Ovary (tissue), 9 donors: ENCODE results near the gene HOXD11. TPM values are rescaled to one million over a fixed set of nuclear protein-coding genes. Genes with fewer than 3 reads are reported as not detected.

ENCODE experiments used
- DNase-seq, 5 donors: peaks; one replicate each; pipeline ENCODE4 v3.0.0-alpha.2; 2019 to 2020
- H3K27ac ChIP-seq, 2 donors: fragments of 200-600 bp; one replicate each; pipeline versions ENCODE4 v1.5.1 to v1.8.0; 2019 to 2022
- H3K27me3 ChIP-seq: fragments of 200-600 bp; one replicate; pipeline ENCODE4 v1.8.0; 2022
- H3K36me3 ChIP-seq: fragments of 200-600 bp; sonication (generic); one replicate; pipeline ENCODE4 v1.5.1; 2019
- H3K4me1 ChIP-seq: one replicate; pipeline ENCODE4 v1.8.1; 2013; ENCODE audit warnings: mild to moderate bottlenecking, moderate library complexity; ENCODE audit not compliant: insufficient read depth
- H3K4me3 ChIP-seq: fragments of 200-600 bp; sonication (generic); one replicate; pipeline ENCODE4 v1.5.1; 2017
- H3K9me3 ChIP-seq, 2 donors: fragments of 200-600 bp in 1 of 2; sonication (generic) in 1 of 2; one replicate each; pipeline versions ENCODE4 v1.5.1 to v1.8.1; 2013 to 2019; ENCODE audit warnings: mild to moderate bottlenecking in 1 of 2, moderate library complexity in 1 of 2
- EP300 ChIP-seq: sonication (generic); formaldehyde crosslinking; IDR thresholded peaks from one replicate; pipeline ENCODE4 v1.6.1; 2017; ENCODE audit warnings: antibody characterized with exemption
- POLR2A ChIP-seq: fragments of 450-650 bp; IDR thresholded peaks from one replicate; pipeline ENCODE4 v1.6.1; 2017; ENCODE audit warnings: antibody characterized with exemption, mild to moderate bottlenecking, moderate library complexity
- WGBS, 3 donors: extraction: QIAGEN DNeasy Blood & Tissue Kit in 1 of 3; methylation state at CpG; one replicate each; pipeline versions ENCODE4 v1.1.5 to v1.1.7; 2013 to 2017; 5-methylcytosine and 5-hydroxymethylcytosine counted together
- intact Hi-C, 4 donors: fragments of 100-400 bp; cut with DNase I; formaldehyde crosslinking; loops; one replicate each; pipeline versions ENCODE4 v1.11.0 to v1.15.1; 2022 to 2023
- polyA plus RNA-seq, 2 donors: library from polyadenylated mRNA; stranded (reverse); fragments of 200-250 nt in 1 of 2; fragments of 350-450 nt in 1 of 2; fragmentation: Illumina TruSeq in 1 of 2; extraction: RNeasy Lipid Tissue Mini Kit (QIAGEN cat#74804) in 1 of 2; gene quantifications; one replicate each; pipeline ENCODE4 v1.2.3, GENCODE V29; 2013 to 2014
- total RNA-seq, 7 donors: library from RNA; depleted of rRNA in 2 of 7; stranded (reverse); fragments of >200 nt in 2 of 7; fragmentation: NEBNext Ultra II Directional in 3 of 7; extraction: Animal tissue kit (Norgen Biotek cat#: 25700) in 3 of 7; gene quantifications; one replicate each; pipeline versions ENCODE4 v1.1.0 to v1.2.4, GENCODE V29; 2016 to 2023
- TF ChIP-seq, protein P1 (sequence below), 3 donors: fragments of 450-650 bp in 2 of 3; fragments of 200-600 bp in 1 of 3; IDR thresholded peaks; one replicate each; pipeline versions ENCODE4 v1.5.1 to v1.8.0; 2016 to 2022; ENCODE audit warnings: antibody characterized with exemption in 3 of 3, mild to moderate bottlenecking in 1 of 3
- donor health status: DM: no; HTN: no; CAD: no; lungs with moderate emphysema.
- donor health status: DM: no; HTN: no; CAD: no.
- donor health status: Bipolar disorder and iron deficiency.
- donor health status: DM: yes; HTN: yes; CAD: no.
- donor health status: DM: no; HTN: no; CAD: no.
- donor health status: DM: yes; HTN: yes; CAD: no.

Gene HOXD11
- total and polyA plus RNA-seq, 9 donors: 0.07 to 1.3 (median 0.61) TPM; not detected in 4

DNA sequence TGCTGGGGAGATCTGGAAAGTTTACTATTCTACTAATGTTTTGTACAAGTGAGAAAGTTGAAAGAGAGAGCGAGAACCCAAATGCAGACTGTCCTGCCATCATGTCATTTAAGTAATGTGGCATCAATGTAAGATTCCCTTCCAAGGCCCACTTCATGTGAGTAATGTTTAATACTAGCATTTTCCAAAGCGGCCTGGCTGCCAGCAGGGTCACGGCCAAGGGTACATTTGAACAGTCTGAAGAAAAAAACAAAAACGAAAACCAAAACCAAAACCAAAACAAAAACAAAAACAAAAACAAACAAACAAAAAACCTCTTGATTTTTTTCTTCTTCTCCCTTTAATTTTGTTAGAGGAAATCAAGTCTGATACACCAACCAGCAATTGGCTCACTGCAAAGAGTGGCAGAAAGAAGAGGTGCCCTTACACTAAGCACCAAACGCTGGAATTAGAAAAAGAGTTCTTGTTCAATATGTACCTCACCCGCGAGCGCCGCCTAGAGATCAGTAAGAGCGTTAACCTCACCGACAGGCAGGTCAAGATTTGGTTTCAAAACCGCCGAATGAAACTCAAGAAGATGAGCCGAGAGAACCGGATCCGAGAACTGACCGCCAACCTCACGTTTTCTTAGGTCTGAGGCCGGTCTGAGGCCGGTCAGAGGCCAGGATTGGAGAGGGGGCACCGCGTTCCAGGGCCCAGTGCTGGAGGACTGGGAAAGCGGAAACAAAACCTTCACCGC, 11.7 kb downstream of the HOXD11 start:
- TF ChIP-seq POLR2A (no peak), EP300 (no peak)
- TF ChIP-seq, protein P1, sequence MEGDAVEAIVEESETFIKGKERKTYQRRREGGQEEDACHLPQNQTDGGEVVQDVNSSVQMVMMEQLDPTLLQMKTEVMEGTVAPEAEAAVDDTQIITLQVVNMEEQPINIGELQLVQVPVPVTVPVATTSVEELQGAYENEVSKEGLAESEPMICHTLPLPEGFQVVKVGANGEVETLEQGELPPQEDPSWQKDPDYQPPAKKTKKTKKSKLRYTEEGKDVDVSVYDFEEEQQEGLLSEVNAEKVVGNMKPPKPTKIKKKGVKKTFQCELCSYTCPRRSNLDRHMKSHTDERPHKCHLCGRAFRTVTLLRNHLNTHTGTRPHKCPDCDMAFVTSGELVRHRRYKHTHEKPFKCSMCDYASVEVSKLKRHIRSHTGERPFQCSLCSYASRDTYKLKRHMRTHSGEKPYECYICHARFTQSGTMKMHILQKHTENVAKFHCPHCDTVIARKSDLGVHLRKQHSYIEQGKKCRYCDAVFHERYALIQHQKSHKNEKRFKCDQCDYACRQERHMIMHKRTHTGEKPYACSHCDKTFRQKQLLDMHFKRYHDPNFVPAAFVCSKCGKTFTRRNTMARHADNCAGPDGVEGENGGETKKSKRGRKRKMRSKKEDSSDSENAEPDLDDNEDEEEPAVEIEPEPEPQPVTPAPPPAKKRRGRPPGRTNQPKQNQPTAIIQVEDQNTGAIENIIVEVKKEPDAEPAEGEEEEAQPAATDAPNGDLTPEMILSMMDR (IDR thresholded peaks at IDR 0.05): no peak
- WGBS, 3 donors: 25 to 63% (median 56%) methylated on average over 24 of the region's 24 CpGs
- Histone ChIP-seq H3K27me3 (no peaks in the 10 kb centered on the region), H3K4me1 (no peaks in the 10 kb centered on the region), H3K27ac (no peak overlapping the region), H3K9me3 (no peaks in the 10 kb centered on the region), H3K4me3 (peak overlapping the region; percentile 43), H3K36me3 (no peaks in the 10 kb centered on the region)
- intact Hi-C loops: loop anchor here in 1 of 4 donors (5.0 kb wide), 1 partner anchor 1029 kb away; no protein-coding TSS in a partner anchor
- DNase-seq: peak in 1 of 5 donors; percentile 15

DNA sequence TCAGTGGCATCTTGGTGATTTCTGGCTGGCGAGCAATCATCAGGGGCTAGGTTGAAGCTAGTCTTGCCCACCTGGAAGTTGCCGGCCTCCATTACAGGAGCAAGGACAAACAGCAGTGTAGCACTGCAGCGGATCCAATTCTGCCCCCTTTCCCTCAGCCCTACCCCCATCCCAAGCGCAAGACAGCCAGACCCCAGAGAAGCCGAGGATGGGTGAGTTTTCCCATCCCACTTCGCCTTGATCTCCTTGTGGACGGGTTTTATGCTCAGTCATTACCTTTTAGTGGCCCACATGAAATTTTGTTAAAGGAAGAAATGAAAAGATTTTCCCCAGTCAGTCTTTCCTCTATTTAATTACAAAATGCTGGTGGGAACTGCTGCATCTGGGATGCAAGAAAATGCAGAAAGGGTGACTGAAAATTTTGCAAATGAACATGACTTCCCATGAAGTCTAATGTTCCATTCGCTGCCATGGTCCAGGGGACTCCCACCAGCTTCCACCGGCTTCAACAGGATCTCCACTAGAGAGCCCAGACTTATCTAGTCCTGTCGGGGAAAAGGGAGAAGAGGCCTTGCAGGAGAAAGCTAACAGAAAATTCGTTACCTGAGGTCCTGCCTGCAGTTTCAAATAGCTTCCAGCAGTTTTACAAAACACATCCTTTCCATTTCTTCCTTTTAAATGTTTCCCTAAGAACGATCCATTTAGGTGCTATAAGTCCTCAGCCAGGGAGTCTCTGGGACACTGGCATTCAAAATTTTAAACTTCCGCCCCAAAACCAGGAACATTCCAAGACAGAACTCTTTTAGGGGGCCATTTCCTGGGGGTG, 13.5 kb downstream of the HOXD11 start:
- TF ChIP-seq EP300: no peak
- no peak for TF ChIP-seq POLR2A
- TF ChIP-seq, protein P1 (IDR thresholded peaks at IDR 0.05): no peak
- DNase-seq: no peak
- Histone ChIP-seq H3K27me3 (no peaks in the 10 kb centered on the region), H3K36me3 (no peaks in the 10 kb centered on the region), H3K4me3 (peak overlapping the region; percentile 76), H3K9me3 (no peaks in the 10 kb centered on the region), H3K4me1 (no peaks in the 10 kb centered on the region), H3K27ac (no peak overlapping the region)
- WGBS, 3 donors: 54 to 80% (median 71%) methylated on average over 13 of the region's 13 CpGs
- intact Hi-C loops: loop anchor here in 1 of 4 donors (5.0 to 10.0 kb wide), 2 partner anchors 694 to 1092 kb away; partner anchors contain the start of gene HNRNPA3

- H3K9me3 ChIP-seq: no peaks in the 10 kb centered on the region
- no peaks in the 10 kb centered on the region for H3K27me3 ChIP-seq
- no peaks in the 10 kb centered on the region for H3K36me3 ChIP-seq
- TF ChIP-seq, protein P1 (IDR thresholded peaks at IDR 0.05): no peak
- TF ChIP-seq EP300 (no peak), POLR2A (no peak)
- peak in 1 of 5 donors; percentile 33 for DNase-seq
- intact Hi-C loops: loop anchor here in 1 of 4 donors (5.0 to 10.0 kb wide), 2 partner anchors 693 to 1091 kb away; partner anchors contain the start of gene HNRNPA3
- peak overlapping the region; percentile 87 to 92 for H3K27ac ChIP-seq
- WGBS, 3 donors: 29 to 45% (median 37%) methylated on average over 53 of the region's 53 CpGs
- H3K4me3 ChIP-seq: peak overlapping the region; percentile 76
- no peaks in the 10 kb centered on the region for H3K4me1 ChIP-seq
Measured at GRCh38 chr2:176121190-176122051, 14.3 kb downstream of the HOXD11 start.
